ENCODE measurements around the gene CDH23.

Gene CDH23

GRCh38 chr10:71618598-71618997 is 221.9 kb downstream of the CDH23 start:
- H3K27ac ChIP-seq (ENCODE audit: poor library complexity, severe bottlenecking): no peak overlapping the region
- DNase-seq (ENCODE audit: low spot score): no peak
- no peak for TF ChIP-seq CTCF (IDR thresholded peaks at IDR 0.05; ENCODE audit: poor library complexity, severe bottlenecking)
- no peaks in the 10 kb centered on the region for H3K27me3 ChIP-seq (ENCODE audit: insufficient read depth, poor library complexity, severe bottlenecking)
- H3K36me3 ChIP-seq (ENCODE audit: low read depth): no peaks in the 10 kb centered on the region
- H3K4me3 ChIP-seq (ENCODE audit: severe bottlenecking): no peak overlapping the region
- ATAC-seq (ENCODE audit: low read depth): no peak
- no peaks in the 10 kb centered on the region for H3K4me1 ChIP-seq (ENCODE audit: insufficient read depth, poor library complexity, severe bottlenecking)
- H3K9me3 ChIP-seq (ENCODE audit: severe bottlenecking): no peaks in the 10 kb centered on the region

GRCh38 chr10:71620642-71621041 is 223.9 kb downstream of the CDH23 start:
- TF ChIP-seq CTCF (IDR thresholded peaks at IDR 0.05; ENCODE audit: poor library complexity, severe bottlenecking): no peak
- DNase-seq (ENCODE audit: low spot score): no peak
- ATAC-seq (ENCODE audit: low read depth): no peak
- H3K9me3 ChIP-seq (ENCODE audit: severe bottlenecking): no peaks in the 10 kb centered on the region
- no peak overlapping the region for H3K27ac ChIP-seq (ENCODE audit: poor library complexity, severe bottlenecking)
- no peaks in the 10 kb centered on the region for H3K4me1 ChIP-seq (ENCODE audit: insufficient read depth, poor library complexity, severe bottlenecking)
- no peak overlapping the region for H3K4me3 ChIP-seq (ENCODE audit: severe bottlenecking)
- no peaks in the 10 kb centered on the region for H3K36me3 ChIP-seq (ENCODE audit: low read depth)
- H3K27me3 ChIP-seq (ENCODE audit: insufficient read depth, poor library complexity, severe bottlenecking): no peaks in the 10 kb centered on the region

- Histone ChIP-seq H3K4me3 (ENCODE audit: severe bottlenecking) (no peak overlapping the region), H3K27ac (ENCODE audit: poor library complexity, severe bottlenecking) (no peak overlapping the region), H3K27me3 (ENCODE audit: insufficient read depth, poor library complexity, severe bottlenecking) (no peaks in the 10 kb centered on the region), H3K36me3 (ENCODE audit: low read depth) (no peaks in the 10 kb centered on the region), H3K9me3 (ENCODE audit: severe bottlenecking) (no peaks in the 10 kb centered on the region), H3K4me1 (ENCODE audit: insufficient read depth, poor library complexity, severe bottlenecking) (no peaks in the 10 kb centered on the region)
- no peak for TF ChIP-seq CTCF (IDR thresholded peaks at IDR 0.05; ENCODE audit: poor library complexity, severe bottlenecking)
- no peak for DNase-seq (ENCODE audit: low spot score)
- no peak for ATAC-seq (ENCODE audit: low read depth)
Observed at GRCh38 chr10:71621231-71622153, 224.8 kb downstream of the CDH23 start.

GRCh38 chr10:71622154-71622526 is 225.4 kb downstream of the CDH23 start:
- H3K36me3 ChIP-seq (ENCODE audit: low read depth): no peaks in the 10 kb centered on the region
- no peaks in the 10 kb centered on the region for H3K27me3 ChIP-seq (ENCODE audit: insufficient read depth, poor library complexity, severe bottlenecking)
- H3K4me3 ChIP-seq (ENCODE audit: severe bottlenecking): no peak overlapping the region
- DNase-seq (ENCODE audit: low spot score) (no peak), ATAC-seq (ENCODE audit: low read depth) (peak; percentile 71)
- H3K4me1 ChIP-seq (ENCODE audit: insufficient read depth, poor library complexity, severe bottlenecking): no peaks in the 10 kb centered on the region
- TF ChIP-seq CTCF (IDR thresholded peaks at IDR 0.05; ENCODE audit: poor library complexity, severe bottlenecking): no peak
- H3K27ac ChIP-seq (ENCODE audit: poor library complexity, severe bottlenecking): no peak overlapping the region
- H3K9me3 ChIP-seq (ENCODE audit: severe bottlenecking): no peaks in the 10 kb centered on the region

GRCh38 chr10:71622616-71623015 is 225.9 kb downstream of the CDH23 start:
- no peak overlapping the region for H3K27ac ChIP-seq (ENCODE audit: poor library complexity, severe bottlenecking)
- no peak for TF ChIP-seq CTCF (IDR thresholded peaks at IDR 0.05; ENCODE audit: poor library complexity, severe bottlenecking)
- no peaks in the 10 kb centered on the region for H3K27me3 ChIP-seq (ENCODE audit: insufficient read depth, poor library complexity, severe bottlenecking)
- no peaks in the 10 kb centered on the region for H3K4me1 ChIP-seq (ENCODE audit: insufficient read depth, poor library complexity, severe bottlenecking)
- ATAC-seq (ENCODE audit: low read depth) (no peak), DNase-seq (ENCODE audit: low spot score) (no peak)
- no peak overlapping the region for H3K4me3 ChIP-seq (ENCODE audit: severe bottlenecking)
- no peaks in the 10 kb centered on the region for H3K36me3 ChIP-seq (ENCODE audit: low read depth)
- no peaks in the 10 kb centered on the region for H3K9me3 ChIP-seq (ENCODE audit: severe bottlenecking)
